ENCODE measurements around the gene NFIA.
"Not testable (repeated sequence)": the region's sequence is repeated elsewhere in the genome, so short reads cannot be mapped to it uniquely, and the experiment has no call there.

Gene NFIA

DNA sequence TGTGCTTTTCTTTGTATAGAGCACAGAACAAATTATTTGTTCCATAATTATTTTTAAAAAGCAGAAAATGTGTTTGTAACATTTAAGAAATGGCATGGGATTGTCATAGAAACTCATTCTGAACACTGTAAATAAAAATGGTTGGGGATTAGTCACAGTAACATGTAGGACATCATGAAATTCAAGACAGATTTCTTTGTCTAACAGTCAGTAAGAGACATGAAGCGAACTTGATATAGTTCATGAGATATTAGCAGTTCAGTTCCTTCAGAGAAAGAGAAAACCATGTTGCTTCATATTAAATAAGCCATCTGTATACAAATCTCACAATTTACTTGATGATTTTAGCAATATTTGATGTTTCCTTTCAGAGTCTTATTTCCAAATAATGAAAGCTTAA is 19.7 kb downstream of the NFIA start:
- no peak for DNase-seq (ENCODE audit: low read depth in 2 of 2)

DNA sequence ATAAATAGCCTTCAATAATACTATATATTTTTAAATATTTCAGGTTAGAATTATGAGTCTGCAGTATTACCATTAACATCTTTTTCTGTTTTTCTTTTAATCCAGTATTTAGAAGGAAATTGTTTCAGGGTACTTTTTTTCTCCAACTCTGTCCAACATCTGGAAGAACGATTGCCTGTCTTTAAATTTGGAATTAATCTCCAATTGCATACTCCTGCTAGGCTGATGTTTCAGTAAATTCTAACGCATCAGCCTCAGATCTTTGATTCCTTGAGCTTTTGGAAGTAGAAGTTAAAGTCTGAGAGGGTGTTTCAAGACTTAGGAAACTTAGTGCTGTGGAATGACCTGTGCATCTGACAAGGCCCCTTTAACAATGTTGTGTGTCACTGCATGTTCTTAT is 20.3 kb downstream of the NFIA start:
- no peak for DNase-seq (ENCODE audit: low read depth in 2 of 2)

DNA sequence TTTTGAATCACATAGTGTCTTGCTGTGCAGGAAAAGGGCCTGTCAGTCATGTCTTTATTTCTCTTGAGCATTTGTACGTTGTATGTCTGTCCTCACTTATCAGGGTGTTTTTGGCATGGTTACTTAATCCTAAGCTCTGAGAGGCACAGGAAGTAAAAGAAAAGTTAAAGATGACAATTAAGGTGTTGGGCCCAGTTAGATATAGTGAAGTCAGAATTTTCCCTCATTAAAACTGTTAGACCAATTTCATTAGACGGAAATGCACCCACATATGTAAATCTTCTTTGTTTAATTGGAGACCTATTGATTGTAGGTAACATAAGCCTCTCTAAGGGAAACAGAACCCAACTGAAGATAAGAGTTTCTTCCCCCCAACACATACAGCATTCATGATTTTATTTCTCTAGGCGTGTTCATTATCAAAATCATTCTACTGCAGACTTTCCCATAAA is 21.9 kb downstream of the NFIA start:
- no peak for DNase-seq (ENCODE audit: low read depth in 2 of 2)

DNA sequence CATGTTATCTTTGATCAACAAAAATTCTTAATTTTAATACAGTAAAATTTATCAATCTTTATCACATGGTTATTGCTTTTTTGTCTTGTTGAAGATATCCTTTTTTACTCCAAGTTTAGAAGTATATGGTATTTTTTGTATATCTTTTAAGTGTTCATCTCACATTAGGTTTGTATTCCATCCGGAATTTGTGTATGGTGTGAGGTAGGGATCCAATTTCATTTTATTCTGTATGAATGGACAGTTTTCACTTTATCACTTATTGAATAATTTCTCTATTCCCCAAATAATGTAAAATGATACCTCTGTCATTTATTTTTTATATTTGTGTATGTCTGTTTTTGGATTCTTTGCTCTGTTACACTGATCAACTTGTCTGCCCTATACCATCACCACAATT is 25.3 kb downstream of the NFIA start:
- DNase-seq (ENCODE audit: low read depth in 2 of 2): no peak

DNA sequence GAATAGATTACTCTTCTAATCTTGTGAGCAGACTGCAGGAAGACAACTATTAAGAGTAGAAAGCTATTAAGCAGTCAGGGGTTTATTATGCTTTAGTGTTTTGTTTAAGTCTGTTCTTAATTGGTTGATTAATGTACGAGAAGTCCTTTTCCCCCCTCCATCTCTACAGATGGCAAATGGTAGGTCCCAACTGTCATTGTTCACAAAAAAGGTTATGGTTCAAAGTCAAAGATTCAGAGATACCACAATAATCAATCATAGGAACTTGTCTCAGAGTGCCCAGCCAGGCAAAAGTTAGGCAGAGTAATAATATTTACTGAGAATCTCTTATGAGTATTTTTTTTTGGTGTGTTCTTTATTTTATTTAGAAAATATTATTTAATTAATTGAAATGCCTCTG is 26.8 kb downstream of the NFIA start:
- DNase-seq (ENCODE audit: low read depth in 2 of 2): no peak

DNA sequence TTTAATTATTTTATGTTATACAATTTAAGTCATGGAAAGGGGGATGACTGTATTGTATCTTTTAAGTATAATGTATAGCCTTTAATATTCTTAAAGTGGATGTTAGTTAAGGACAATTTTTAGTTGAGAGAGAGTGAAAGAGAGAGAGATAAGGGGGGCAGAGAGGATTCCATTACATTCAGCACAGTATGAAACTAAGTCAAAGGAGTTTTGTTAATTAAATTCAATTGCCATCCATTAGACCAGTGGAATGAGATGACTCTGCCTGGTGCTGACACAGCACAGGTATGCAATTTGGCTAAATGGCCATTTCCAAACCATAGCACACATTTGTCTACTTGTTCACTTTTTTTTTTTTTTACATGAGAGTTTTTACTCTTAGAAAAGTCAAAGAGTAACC is 27.5 kb downstream of the NFIA start:
- DNase-seq (ENCODE audit: low read depth in 2 of 2): no peak

DNA sequence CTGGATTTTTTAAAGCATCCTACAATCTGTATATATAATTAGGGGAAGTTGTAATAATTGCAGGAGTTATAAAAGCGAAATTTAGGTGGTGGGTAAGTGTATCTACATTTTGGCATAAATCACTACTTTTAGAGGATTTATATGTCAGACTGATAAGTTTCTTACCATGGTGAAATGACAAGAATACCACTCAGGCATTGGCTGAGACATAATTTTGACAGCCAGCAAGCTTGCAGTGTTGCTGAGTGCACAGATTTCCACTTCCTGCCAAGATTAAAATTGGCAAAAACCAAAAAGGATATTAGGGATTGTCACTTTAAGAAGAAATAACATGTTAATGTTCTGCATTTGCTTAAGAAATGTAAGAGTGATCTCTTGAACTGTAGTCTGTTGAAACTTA is 28.2 kb downstream of the NFIA start:
- DNase-seq (ENCODE audit: low read depth in 2 of 2): no peak

DNA sequence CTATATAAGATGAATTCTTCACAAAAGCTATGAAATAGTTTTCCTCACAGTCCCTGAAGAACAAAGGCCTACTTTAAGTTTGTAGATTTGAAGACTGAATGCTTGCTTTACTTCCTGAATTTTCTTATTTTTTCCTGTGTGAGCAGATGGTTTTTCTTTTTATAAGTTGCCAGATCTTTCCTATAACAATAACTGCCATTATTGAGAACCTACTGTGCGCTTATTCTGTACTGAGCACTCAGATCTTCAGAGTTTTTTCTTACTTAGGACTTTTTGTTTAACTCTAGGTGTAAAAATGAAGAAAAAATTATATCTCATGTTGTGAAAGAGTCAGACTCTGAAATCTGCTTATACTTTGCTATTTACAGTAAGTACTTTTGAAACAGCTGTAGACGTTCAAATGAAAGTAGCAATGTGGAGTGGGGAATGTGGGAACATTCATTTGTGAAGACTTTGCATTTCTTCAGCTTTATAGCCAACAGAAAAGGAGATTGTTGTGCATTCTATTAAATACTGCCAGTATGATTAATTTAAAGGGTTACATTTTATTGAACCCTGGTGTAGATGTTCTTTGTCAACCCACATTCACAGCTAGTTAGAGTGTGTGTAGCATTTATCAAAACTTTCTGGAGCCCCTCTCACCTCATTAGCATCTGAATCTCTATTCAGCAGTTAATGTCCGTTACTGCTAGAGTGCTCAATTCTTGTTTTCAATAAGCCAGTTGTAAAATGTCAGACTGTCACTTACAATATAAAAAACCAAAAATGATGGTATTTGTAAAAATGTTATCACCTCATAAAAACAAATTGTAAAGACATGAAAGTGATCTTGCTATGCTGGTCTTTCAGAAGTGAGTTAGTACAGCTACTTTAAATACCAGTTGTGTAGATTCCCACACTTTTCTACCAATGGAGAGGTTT is 29.0 kb downstream of the NFIA start:
- no peak for DNase-seq (ENCODE audit: low read depth in 2 of 2)

DNA sequence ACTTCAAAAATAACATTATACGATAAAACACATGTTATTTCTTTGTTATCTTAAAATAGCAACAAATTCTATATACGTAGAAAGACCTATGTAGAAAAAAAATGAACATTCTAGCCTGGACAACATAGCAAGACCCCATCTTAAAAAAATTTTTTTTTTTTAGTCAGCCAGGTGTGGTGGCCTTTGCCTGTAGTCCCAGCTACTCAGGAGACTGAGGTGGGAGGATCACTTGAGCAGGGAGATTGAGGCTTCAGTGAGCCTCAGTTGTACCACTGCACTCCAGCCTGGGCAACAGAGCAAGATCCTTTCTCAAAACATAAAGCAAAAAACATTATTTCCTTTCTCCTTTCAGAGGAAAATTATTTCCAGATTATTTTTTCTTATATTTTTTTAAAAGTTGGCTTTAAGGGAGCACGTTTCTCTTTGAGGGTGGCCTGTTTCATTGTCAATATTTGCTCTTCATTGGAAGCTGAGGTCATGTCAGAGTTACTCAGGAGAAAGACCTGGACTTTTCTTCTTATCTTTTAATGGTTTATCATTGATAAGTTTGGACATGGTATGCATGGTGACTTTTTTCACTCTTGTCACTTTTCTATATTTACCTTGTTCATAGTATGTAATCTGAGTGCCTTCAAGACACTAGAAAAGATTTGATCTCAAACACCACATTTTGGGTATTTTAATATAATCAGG is 32.0 kb downstream of the NFIA start:
- no peak for DNase-seq (ENCODE audit: low read depth in 2 of 2)

DNA sequence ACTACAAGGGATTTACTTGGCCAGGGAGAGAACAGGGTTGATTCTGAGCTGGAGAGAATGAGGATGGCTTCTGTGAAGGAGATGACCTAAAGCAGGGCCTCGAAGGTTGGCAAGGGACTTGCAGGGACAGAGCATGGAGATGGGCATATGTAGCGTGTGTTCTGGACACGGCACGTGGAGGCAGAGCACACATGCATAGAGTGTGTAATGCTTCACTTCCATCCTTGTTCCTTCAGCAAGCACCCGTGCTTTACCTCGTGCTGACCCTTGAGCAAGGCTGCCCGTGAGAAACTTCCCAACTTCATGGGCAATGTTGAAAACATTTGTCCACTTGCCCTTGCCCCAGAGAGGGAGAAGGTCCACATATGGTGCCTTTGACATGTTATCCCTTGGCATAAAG is 33.1 kb downstream of the NFIA start:
- DNase-seq (ENCODE audit: low read depth in 2 of 2): no peak

DNA sequence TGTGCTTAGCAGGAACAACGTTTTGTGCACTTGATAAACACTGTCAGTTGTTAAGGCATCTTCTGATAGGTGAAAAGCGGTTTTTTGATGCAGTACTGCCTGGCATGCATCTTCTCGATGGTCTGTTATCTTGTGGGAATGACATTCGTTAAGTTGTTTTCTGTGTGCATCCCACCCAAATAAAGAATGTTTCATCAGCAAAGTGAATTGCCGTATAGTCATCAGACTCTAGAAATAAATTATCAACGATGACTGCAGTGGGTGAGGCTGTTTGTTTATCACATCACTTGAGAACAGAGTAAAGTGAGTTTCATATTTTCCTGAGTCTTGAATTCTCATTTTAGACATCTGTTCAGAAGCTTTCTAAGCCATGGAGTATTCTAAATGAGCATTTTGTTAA is 34.1 kb downstream of the NFIA start:
- DNase-seq (ENCODE audit: low read depth in 2 of 2): no peak

DNA sequence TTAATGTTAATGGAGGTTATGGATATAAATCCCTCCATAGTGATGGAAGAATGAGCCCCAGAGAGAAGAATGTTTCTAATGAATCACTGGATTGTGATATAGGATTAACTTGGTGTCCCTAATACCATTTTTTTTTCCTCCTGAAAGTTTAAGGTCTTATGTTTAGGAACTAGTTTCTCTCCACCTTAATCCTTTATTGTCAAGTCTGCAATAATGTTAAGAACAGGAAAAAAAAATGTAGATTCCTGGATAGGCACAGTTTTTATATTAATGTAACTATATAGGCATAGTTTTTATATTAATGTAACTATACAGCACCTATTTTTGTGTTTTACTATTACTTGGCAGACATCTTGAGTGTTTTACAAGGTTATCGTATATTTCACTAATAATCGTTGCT is 34.9 kb downstream of the NFIA start:
- DNase-seq (ENCODE audit: low read depth in 2 of 2): no peak

DNA sequence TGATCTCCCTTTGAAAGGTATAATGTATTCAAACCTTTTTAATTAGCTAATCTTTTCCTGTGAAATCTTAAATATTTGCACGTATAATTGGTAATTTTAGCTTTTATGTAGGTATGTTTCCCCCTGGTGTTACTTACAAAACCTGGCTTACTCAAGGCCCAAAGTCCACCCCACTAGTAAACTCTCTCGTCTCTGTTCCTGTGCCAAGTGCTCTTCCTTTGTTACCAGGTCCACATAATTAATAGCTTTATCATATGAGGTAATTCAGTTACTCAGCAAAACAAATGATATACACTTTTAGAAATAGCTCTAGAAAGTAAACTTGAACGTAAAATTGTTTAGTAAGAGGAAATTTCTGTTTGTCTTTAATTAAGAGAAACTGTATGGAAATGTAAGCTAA is 36.7 kb downstream of the NFIA start:
- no peak for DNase-seq (ENCODE audit: low read depth in 2 of 2)

DNA sequence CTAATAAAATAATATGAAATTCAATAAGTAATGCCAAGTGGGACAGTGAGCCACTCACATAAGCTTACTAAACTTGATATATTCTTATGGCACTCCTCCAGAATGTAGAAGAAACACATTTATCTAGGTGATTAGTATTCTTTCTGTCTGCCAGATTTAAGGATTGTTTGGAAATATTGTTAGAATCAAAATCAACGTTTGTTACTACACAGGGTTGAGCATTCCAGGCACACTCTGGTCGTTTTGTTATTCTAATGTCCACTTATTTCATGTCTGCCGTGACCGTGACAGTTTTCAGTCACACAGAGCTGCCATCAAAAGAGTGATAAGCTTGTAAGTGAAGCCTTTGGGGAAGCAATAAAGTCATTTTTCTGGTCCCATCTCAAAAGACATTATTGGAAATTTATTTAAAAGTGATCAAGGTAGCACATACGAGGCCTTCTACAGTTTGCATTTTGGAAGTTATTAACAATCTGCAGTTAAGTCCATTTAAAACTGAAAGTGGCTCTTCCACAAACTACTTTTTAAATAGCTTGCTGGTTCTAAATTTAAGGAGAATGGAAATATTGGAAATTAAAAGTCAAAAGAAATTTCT is 38.0 kb downstream of the NFIA start:
- no peak for DNase-seq (ENCODE audit: low read depth in 2 of 2)

DNA sequence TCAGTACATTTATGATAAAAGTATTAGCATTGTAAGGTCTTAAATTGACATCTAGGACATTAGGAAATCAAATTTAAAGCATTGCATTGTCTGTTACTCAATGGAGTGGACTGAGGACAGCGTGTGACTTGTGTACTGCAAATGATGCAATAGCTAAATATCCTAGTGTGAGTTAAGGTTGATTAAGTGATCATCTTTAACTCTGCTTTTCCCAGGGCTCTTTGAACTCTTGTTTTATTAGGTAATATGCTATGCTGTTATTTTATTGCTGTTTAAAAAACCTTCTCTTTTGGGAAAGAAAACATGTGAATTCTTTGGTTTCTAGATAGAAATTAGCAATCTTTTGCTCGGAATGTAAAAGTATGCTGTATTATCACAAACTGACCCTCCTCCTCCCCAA is 38.6 kb downstream of the NFIA start:
- no peak for DNase-seq (ENCODE audit: low read depth in 2 of 2)

DNA sequence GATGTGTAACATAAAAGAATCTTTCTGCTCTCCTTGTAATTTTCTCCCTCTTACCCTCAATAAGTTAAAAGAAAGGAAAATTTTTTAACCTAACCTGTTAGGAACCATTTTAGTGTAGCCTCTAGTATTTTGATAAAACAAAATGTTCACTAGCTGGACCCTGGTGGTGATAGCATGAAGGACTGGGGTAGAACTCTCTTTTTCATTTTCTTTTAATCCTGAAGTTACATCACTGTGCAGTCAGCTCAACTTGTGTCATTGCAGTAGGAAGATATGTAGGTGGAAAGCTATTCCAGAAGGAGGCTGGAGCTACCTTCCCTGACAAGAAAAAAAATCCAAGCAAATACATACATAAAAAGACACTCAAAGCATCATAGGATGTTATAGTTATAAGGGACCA is 39.3 kb downstream of the NFIA start:
- DNase-seq (ENCODE audit: low read depth in 2 of 2): no peak

DNA sequence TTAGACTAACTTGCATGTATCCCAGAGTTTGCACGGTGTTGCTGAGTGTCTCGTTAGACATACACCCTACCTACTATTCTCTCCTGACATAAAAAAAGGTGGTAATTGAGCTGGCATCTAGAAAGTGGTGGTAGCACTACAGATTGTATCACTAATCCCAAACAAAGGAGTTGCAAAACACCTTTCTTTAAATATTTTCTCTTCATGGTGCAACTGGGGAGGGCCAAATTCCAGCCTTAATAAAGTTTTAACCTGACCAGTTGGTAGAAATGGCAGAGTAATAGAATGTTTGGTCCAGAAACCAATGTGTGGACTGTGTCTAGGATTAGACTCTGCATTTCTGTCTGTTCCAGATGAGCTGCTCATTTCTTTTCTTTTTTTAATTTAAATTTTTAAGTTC is 40.0 kb downstream of the NFIA start:
- no peak for DNase-seq (ENCODE audit: low read depth in 2 of 2)

DNA sequence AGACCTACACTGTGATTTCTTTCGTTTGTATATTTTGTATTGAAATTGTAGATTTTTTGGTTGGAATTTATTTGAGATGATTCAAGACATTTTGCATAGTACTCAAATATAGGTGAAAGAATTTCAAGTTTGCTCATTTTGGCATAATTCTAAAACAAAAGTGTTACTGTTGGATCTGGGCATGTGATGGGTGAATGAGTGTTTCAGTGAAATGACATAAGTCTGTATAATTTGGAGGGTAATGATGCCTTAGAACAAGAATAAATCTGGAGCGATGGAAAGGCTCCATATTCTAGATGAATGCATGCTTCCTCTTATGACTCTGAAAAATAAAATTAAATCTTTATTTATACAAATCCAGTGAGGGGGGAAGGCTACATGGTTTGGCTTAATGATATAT is 41.0 kb downstream of the NFIA start:
- no peak for DNase-seq (ENCODE audit: low read depth in 2 of 2)

DNA sequence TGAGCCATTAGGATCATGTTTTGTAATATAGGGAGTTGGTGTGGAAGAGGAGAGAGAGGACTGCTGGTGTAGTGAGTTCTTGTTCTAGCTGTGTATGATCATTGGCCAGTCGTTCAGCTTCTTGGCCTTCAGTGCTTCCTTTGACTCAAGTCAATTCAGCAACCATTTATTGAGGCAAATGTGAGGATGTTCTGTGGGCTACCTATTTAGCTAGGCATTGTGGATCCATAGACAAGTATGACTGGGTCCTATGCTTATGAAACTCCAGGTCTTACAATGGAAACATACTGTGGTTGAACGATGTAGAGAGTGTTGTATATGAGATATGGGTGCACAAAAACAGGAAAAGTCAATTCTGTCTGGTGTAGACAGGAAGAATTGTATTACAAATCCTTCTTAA is 41.7 kb downstream of the NFIA start:
- DNase-seq (ENCODE audit: low read depth in 2 of 2): no peak

DNA sequence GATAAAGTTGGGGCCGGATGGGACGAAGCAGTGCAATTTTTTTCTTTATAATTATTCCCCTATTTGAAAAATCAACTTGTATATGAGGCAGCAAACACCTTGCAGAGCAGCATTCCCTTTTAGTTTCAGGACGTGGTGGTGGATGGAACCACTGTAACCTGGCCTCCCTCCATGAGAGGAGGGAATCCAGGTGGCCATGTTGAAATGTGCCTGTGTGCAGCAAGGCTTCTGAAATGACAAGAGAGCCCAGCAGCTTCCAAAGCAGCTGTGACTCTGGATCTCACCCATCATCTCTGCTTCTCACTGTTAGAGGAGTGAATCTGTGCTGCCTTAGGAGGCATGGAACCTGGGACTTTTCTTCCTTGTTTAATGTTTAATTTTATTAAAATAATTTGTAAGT is 42.3 kb downstream of the NFIA start:
- no peak for DNase-seq (ENCODE audit: low read depth in 2 of 2)

DNA sequence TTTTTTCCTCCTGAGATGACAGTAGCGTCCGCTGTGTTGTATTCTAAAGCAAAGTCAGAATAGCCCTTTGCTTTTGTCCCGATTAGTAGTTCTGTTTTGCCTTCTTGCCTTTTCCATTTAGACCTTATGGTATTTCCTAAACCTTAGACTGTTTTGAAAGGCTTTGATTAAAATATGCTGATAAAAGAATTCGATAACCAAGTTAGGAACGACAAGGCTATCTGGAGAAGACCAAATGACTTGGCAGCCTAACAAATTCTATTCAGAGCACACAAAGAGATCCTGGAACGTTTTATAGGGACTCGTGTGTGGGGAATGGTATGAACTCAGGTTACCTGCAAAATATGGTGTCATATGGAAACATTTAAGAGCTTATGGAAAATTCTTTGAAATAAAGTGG is 42.9 kb downstream of the NFIA start:
- DNase-seq (ENCODE audit: low read depth in 2 of 2): no peak

DNA sequence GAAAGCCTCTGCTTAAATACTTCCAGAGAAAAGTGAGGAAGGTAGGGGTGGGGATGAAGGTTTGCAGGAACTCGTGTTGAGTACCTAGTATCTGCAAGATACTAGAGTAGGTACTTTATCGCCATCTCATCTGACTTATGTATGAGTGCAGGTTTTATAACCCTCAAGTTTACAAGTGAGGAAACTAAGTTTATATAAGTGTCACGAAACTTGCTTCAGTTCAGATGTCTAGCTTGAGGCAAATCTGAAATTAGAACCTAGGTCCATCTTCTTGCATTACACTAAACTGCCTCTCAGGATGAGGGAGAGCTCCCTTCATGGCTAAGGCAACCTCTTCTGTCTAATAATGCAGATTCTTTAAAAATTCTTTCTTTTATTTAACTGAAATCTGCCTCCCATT is 43.5 kb downstream of the NFIA start:
- no peak for DNase-seq (ENCODE audit: low read depth in 2 of 2)

DNA sequence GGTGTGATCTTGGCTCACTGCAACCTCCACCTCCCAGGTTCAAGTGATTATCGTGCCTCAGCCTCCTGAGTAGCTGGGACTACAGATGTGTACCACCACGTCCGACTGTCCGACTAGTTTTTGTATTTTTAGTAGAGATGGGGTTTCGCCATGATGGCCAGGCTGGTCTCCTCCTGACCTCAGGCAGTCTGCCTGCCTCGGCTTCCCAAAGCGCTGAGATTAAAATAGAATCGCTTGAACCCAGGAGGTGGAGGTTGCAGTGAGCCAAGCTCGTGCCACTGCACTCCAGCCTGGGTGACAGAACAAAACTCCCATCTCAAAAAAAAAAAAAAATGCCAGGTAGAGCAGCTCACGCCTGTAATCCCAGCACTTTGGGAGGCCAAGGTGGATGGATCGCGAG is 44.5 kb downstream of the NFIA start:
- not testable (repeated sequence) for DNase-seq (ENCODE audit: low read depth in 2 of 2)

All from stimulated activated CD8-positive, alpha-beta memory T cell treated with anti-CD3 and anti-CD28 coated beads, Interleukin-15, amount 100 ng/mL, for 4 hours (primary cell).